Activated T-cell treated with anti-CD3 and anti-CD28 coated beads for 4 hours (primary cell): Measurements from ENCODE around the gene MB.

Experiments used
- DNase-seq: peaks from one replicate; pipeline ENCODE4 v3.0.0-alpha.2; 2020

Gene MB

DNA sequence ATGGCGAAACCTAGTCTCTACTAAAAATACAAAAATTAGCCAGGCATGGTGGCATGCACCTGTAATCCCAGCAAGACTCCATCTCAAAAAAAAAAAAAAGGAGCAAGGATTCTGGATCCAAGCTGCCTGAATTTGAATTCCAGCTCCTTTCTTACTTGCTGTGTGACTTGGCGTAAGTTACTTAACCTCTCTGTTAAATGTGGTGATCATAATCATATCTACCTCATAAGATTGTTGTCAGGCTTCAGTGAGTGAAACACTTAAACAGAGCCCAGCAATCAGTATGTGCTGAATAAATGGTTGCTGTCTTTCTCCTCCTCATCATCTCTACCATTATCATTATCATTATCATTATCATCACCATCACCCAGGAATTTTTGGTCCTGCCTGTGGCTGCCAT is 2.7 kb downstream of the MB start:
- no peak for DNase-seq

- no peak for DNase-seq
These were observed 4.2 kb downstream of the MB start for GRCh38 chr22:35612903-35613302.

DNA sequence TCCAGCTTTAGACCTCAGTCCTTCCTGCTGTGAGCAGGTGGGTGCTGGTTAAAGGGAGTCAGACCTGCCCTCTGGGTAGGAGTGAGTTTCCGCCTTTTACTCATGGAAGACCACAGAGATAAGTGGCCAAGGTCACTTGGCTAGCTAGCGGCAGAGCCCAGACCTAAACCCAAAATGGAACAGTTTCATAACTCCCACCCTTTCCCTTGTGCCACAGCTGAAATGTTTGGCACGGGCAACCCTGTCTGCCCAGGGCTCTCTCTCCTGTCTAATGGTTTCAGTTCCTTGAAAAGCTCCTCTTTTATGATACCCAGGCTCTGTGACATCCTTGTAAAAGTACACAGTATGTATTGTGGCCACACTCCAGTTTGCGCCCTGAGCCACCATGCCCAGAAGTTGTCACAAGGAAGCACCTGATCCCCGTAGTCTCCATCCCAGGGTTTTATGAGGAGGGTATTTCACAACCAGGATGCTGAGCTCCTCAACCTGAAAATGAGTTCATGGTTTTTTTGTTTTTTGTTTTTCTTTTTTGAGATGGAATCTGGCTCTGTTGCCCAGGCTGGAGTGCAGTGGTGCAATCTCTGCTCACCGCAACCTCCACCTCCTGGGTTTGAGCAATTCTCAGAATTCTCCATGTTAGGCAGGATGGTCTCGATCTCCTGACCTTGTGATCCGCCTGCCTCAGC is 5.1 kb downstream of the MB start:
- no peak for DNase-seq

GRCh38 chr22:35611200-35611890 is 5.8 kb downstream of the MB start:
- DNase-seq, result no peak

- no peak for DNase-seq
These were observed 6.4 kb downstream of the MB start for GRCh38 chr22:35610741-35611140.

DNA sequence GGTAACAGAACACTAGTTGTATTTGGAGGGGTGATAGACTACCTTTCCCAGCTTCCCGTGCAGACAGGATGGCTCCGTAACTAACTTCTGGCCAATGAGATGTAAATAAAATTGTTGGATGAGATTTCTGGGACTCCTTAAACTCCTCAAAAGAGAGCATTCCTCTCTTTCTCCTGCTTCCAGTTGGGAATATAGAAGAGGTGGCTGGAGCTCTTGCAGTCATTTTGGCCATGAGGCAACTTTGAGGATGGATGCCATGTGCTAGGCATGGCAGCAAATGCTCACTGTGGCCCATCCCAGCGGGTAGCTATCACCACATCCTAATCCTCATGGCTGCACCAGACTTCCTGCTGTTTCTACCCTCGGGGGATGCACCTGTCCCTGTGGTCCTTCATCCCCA is 7.4 kb downstream of the MB start:
- no peak for DNase-seq

DNA sequence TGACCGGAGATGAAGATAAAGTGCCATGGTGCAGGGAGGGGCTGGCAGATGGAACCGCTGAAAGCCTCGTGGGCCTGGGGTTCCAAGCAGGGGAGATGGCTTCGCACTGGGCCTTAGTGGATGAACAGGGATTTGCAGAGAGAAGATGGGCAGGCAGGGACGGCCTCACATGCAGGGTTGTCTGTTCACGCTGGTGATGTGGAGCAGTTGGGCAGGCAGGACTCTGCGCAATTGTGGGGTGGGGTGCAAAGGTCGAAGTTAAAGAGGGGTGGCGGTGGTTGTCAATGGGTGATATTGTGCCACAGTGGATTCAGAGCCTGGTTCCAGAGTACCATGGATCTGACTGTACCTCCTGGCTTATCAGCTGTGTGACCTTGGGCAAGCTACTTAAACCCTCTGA is 7.9 kb downstream of the MB start:
- DNase-seq, result no peak

DNA sequence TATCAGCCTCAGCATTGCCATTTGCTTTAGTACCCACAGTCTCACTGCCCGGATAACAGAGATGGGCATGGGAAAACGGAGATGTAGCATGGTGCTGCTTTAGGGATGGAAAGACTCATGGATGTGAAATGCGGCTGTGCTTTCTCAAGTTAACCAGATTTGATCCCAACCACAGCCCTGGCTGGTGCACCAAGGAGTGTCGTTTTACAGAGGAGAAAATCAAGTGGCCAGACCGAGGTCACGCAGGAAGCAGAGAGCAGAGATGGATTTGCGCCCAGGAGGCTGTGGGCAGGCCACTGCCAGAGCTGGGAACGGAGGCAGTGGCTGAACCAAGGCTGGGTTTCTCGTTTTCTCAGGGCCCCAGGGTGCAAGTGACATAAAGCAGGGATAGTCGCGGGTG is 9.0 kb downstream of the MB start:
- no peak for DNase-seq

GRCh38 chr22:35606916-35607315 is 10.2 kb downstream of the MB start:
- DNase-seq, result no peak

GRCh38 chr22:35605851-35606481 is 11.2 kb downstream of the MB start:
- DNase-seq, result no peak

DNA sequence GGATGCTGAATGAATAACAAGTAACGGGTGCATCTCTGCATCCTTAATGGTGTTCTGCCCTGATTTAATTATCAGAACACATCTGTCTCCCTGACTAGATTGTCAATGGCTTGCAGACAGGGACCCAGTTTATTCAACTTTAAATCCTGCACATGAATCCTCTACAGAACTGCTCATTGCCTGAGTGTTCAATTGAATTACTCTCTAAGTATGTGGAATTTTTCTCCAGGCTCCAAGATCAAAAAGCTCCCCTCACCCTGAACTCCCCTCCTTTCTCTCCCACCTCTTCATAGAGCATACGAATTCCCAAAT is 11.8 kb downstream of the MB start:
- no peak for DNase-seq

DNA sequence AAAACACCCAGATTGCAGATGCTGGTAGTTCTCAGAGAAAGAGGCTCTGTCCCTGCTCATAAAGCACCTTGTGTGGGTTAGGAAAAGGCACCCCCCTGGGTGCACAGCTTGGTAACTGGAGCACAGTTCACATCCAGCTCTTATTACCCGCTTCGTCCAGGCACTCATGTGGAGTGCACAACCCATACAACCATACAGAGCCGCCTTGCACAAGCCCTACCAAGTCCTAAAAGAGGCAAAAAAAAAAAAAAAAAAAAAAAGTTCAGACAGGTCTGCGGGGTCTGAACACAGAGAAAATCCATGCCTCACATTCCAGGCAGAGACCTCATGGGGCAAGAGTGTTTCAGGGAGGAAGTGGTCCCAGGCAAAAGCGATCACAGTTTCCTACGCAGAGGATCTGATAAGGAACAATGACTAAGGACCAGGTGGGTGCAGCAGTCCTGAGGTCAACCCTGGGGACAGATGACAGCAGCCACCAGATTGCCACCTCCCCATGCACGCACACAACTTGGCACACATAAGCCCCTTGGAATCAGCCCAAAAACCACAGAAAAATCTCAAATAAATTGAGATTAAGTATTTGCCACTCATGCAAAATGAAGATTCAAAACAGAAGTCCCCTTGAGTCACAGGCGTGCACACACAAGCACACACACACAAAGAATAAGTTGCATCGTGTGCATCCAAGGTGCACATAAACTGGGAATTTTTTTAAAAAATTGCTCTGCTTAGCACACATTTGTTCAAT is 12.3 kb downstream of the MB start:
- no peak for DNase-seq

DNA sequence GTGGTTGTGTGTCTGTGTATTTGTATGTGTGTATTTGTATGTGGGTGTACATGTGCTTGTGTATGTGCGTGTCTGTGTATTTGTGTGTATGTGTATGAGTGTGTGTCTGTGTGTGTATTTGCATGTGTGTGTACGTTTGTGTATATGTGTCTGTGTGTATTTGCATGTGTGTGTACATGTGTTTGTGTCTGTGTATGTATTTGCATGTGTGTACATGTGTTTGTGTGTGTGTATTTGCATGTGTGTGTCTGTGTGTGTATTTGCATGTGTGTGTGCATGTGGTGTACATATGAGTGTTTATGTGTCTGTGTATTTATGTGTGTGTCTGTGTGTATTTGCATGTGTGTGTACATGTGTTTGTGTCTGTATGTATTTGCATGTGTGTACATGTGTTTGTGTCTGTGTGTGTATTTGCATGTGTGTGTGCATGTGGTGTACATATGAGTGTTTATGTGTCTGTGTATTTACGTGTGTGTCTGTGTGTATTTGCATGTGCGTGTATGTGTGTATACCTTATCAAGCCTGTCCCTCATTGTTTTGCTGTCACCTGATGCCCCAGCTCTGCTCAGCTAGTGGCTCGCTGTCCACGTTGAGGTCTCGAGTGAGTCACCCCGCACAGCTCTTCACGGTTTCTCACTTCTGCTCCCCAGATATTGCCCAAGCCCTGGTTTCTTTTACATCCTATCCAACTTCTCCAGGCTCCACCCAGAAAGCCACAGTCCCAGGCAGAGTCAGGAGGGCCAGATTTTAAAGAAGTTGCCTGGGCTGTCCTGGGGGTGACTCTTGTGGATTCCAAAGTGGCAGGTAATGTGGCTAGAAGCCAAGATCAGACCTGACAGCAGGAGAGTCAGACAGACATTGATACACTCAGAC is 15.2 kb downstream of the MB start:
- no peak for DNase-seq

DNA sequence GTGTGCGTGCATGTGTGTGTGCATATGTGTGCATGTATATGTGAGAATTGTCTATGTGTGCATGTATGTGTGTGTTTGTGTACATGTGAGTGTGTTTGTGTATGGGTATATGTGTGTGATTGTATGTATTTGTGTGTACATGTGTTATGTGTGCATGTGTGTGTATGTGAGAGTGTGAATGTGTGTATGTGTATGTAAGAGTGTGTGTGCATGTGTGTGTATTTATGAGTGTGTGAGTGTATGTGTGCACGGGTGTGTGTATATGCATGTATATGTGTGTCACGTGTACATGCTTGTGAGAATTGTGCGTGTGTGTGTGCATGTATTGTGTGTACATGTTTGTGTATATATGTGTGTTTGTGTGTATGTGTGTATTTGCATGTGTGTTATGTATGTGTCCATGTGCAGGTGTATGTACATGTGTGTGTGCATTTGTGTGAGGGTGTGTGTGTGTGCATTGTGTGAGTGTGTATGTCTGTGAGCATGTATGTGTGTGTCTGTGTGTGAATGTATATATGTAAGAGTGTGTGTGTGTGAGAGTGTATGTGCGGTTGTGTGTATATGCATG is 16.0 kb downstream of the MB start:
- no peak for DNase-seq

- no peak for DNase-seq
These were observed 16.7 kb downstream of the MB start for GRCh38 chr22:35600476-35600875.

DNA sequence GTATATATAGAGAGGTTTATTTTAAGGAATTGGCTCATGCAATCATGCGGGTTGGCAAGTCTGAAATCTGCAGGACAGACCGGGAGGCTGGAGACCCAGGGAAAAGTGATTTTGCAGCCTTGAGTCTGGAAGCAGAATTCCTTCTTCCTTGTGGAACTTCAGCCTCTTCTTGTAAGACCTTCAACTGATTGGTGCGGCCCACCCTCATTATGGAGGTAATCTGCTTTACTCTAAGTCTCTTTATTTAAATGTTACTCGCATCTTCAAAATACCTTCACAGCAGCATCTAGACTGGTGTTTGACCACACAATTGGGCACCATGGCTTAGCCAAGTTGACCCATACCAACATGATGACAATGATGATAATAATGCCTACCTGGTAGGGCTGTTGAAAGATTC is 17.8 kb downstream of the MB start:
- no peak for DNase-seq

DNA sequence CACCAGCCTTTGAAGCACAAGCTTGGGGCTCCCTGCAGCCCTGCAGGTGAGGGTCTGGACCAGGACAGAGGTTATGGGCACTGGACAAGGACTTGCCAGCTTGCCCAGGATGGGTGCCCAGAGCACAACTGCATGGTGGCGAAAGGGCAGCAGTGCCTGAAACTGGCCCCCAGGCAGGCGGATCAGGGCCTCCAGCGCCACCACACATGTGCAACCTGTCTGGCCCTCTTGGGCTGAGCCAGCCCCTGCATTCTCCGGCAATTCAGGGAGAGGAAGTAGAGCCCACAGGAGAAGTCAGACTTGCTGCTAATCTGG is 18.8 kb downstream of the MB start:
- DNase-seq, result no peak

GRCh38 chr22:35597692-35598395 is 19.3 kb downstream of the MB start:
- no peak for DNase-seq

DNA sequence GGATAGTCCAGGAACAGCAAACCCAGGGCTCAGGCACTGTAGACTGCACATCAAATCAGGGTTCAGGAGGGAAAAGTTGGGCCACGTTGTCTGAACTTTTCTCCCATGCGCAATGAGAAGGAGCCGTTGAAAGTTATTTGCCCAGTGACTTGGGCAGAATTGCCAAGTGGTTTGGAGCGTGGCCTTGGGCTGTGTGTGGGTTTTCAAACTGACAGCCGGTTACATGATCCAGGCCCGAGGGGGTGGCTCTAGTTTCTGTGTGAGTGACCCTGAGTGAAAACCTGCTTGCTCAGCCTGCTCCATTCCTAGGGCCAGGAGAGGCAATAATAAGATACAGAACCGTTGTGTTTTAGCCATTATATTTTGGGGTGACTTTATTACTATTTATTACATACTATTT is 20.3 kb downstream of the MB start:
- no peak for DNase-seq

DNA sequence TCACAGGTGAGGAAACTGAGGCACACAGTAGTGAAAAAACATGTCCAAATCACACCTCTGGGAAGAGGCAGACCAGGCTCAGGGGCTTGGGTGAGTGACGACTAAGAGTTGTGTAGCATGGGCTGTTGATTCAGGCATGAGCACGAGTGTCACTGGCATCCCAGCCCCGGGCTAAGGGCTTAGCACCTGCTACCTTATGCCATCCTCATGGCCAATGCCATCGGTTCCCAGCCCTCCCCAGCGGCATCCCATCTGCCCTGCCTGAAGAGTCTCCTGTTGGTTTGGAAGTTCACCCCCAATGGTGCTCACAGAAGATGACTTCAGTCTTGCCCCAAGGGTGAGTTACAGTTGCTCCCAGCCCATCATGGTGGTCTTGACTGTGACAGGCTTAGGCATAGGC is 22.4 kb downstream of the MB start:
- no peak for DNase-seq

- DNase-seq, result no peak
These were observed 23.1 kb downstream of the MB start for GRCh38 chr22:35593891-35594470.
